GM12878 (cell line): Measurements from ENCODE around the gene HK2. TPM values are rescaled to one million over a fixed set of nuclear protein-coding genes. Genes with fewer than 3 reads are reported as not detected.

ENCODE experiments used
- ATAC-seq: fragments of 200-7000 bp; cut with Tn5 transposase; 3 replicates; pipeline ENCODE4 v1.9.1; 2020; ENCODE audit warnings: mild to moderate bottlenecking, moderate library complexity
- BruUV-seq: library from RNA; stranded (reverse); fragments of 400-500 nt; replicated peaks from 2 replicates; lab custom pipeline; 2021; lab: Mats Ljungman, UMichigan
- CTCF ChIA-PET: fragments of 300-600 bp; sonication (Branson Sonifier 250); formaldehyde crosslinking; extraction: SDS; loops from one replicate; lab custom pipeline; 2021; ENCODE audit warnings: inconsistent platforms; lab: Yijun Ruan, JAX
- POLR2A ChIA-PET: fragments of 350-600 bp; formaldehyde crosslinking; extraction: SDS; loops from one replicate; lab custom pipeline; 2021; ENCODE audit warnings: inconsistent platforms; lab: Charles Lee
- RAD21 ChIA-PET: fragments of 300-600 bp; sonication (Branson Sonifier 250); formaldehyde crosslinking; loops from one replicate; lab custom pipeline; 2023; ENCODE audit warnings: antibody characterized with exemption; ENCODE audit not compliant: unreplicated experiment; lab: Charles Lee
- SMC1A ChIA-PET: fragments of 300-600 bp; sonication (Branson Sonifier 250); formaldehyde crosslinking; loops from one replicate; lab custom pipeline; 2023; ENCODE audit not compliant: unreplicated experiment, uncharacterized antibody; lab: Charles Lee
- DNase-seq: peaks from one replicate; pipeline ENCODE4 v3.0.0-alpha.2; 2011; ENCODE audit warnings: low read depth, low spot score
- FAIRE-seq: peaks from 3 replicates; lab custom pipeline; 2011; peaks lifted over from hg19 to GRCh38; lab: Jason Lieb, UNC
- H2AFZ ChIP-seq: 2 replicates; pipeline ENCODE4 v1.6.0; 2011; ENCODE audit warnings: low read depth, low read length, control low read depth; ENCODE audit not compliant: control insufficient read depth
- H3K27ac ChIP-seq: 2 replicates; pipeline ENCODE4 v1.5.1; 2011; ENCODE audit warnings: control low read depth; ENCODE audit not compliant: control insufficient read depth, insufficient read depth
- H3K27me3 ChIP-seq, 2 experiments: replicated peaks in 1 of 2; 2 replicates each; pipeline versions ENCODE4 v1.6.0 to v1.6.1; 2011; ENCODE audit warnings: low read length in 1 of 2; ENCODE audit not compliant: control insufficient read depth in 2 of 2, insufficient read depth in 2 of 2
- H3K36me3 ChIP-seq, 2 experiments: 2 replicates each; pipeline ENCODE4 v1.5.1; 2011; ENCODE audit warnings: low read length in 1 of 2; ENCODE audit not compliant: control insufficient read depth in 2 of 2, insufficient read depth in 2 of 2
- H3K4me1 ChIP-seq: 2 replicates; pipeline ENCODE4 v1.6.1; 2011; ENCODE audit warnings: mild to moderate bottlenecking, low read length, moderate library complexity, mixed read lengths; ENCODE audit not compliant: control insufficient read depth, insufficient read depth
- H3K4me2 ChIP-seq: 2 replicates; pipeline ENCODE4 v1.6.0; 2011; ENCODE audit warnings: control low read depth; ENCODE audit not compliant: control insufficient read depth, insufficient read depth
- H3K4me3 ChIP-seq: fragments of 200-600 bp; sonication (generic); 2 replicates; pipeline ENCODE4 v1.5.1; 2016
- H3K79me2 ChIP-seq: 2 replicates; pipeline ENCODE4 v1.6.0; 2011; ENCODE audit warnings: low read length; ENCODE audit not compliant: control insufficient read depth, insufficient read depth
- H3K9ac ChIP-seq: 2 replicates; pipeline ENCODE4 v1.8.0; 2011; ENCODE audit warnings: low read length, control low read depth, mixed read lengths; ENCODE audit not compliant: control insufficient read depth, insufficient read depth
- H3K9me3 ChIP-seq: replicated peaks from 3 replicates; pipeline ENCODE4 v1.5.1; 2011; ENCODE audit warnings: mild to moderate bottlenecking, low read length; ENCODE audit not compliant: control insufficient read depth, insufficient read depth
- H4K20me1 ChIP-seq: 2 replicates; pipeline ENCODE4 v1.6.0; 2011; ENCODE audit not compliant: control insufficient read depth, insufficient read depth
- BRCA1 ChIP-seq: IDR thresholded peaks from 2 replicates; pipeline ENCODE4 v1.6.1; 2011; ENCODE audit warnings: low read depth, low read length, improper control_type of control experiment
- HDAC6 ChIP-seq: fragments of 200-600 bp; sonication (generic); IDR thresholded peaks from one replicate; pipeline ENCODE4 v1.8.0; 2017; ENCODE audit warnings: antibody characterized with exemption; ENCODE audit not compliant: unreplicated experiment
- KLF5 ChIP-seq: fragments of 450-650 bp; IDR thresholded peaks from 2 replicates; pipeline ENCODE4 v1.6.1; 2014; ENCODE audit warnings: mild to moderate bottlenecking; ENCODE audit not compliant: partially characterized antibody
- MAX ChIP-seq: IDR thresholded peaks from 2 replicates; pipeline ENCODE4 v1.6.1; 2012; ENCODE audit warnings: low read depth, low read length, improper control_type of control experiment
- MEF2B ChIP-seq: fragments of 450-650 bp; IDR thresholded peaks from 2 replicates; pipeline ENCODE4 v1.6.1; 2018; ENCODE audit warnings: mild to moderate bottlenecking, moderate library complexity; ENCODE audit not compliant: partially characterized antibody, poor library complexity, severe bottlenecking
- NFYB ChIP-seq: IDR thresholded peaks from 2 replicates; pipeline ENCODE4 v1.6.1; 2011; ENCODE audit warnings: low read depth, mild to moderate bottlenecking, low read length, improper control_type of control experiment, moderate library complexity; ENCODE audit not compliant: insufficient read depth
- PRDM15 ChIP-seq: fragments of 450-650 bp; formaldehyde crosslinking; IDR thresholded peaks from 2 replicates; pipeline ENCODE4 v1.4.0; 2020; ENCODE audit warnings: mild to moderate bottlenecking, moderate library complexity
- WGBS: methylation state at CpG from one replicate; pipeline ENCODE4 v1.1.6; 2016; ENCODE audit warnings: low lambda C conversion rate; ENCODE audit not compliant: insufficient replicate concordance, insufficient coverage; ENCODE audit errors: missing lambda C conversion rate; 5-methylcytosine and 5-hydroxymethylcytosine counted together
- in situ Hi-C: fragments of 300-500 bp; cut with MboI; formaldehyde crosslinking; loops from 9 replicates; pipeline ENCODE4 v1.14.3; 2018; ENCODE audit warnings: mixed read lengths
- intact Hi-C: fragments of 100-400 bp; cut with micrococcal nuclease; formaldehyde crosslinking; loops from one replicate; pipeline ENCODE4 v1.14.2; 2022; ENCODE audit not compliant: unreplicated experiment
- polyA plus RNA-seq, 11 experiments: library from polyadenylated mRNA; depleted of rRNA in 4 of 11; unstranded in 6 of 11; stranded (reverse) in 5 of 11; fragments of >200 nt; fragmentation: Nextera tagmentation in 4 of 11; fragmentation: Illumina TruSeq in 1 of 11; extraction: Ambion mirVana in 4 of 11; extraction: Trizol in 1 of 11; gene quantifications; 1 replicate in 1 of 11; 2 replicates in 10 of 11; pipeline versions ENCODE4 v1.2.1 to v1.2.3, GENCODE V29; 2011 to 2016; ENCODE audit warnings: inconsistent platforms in 2 of 11, missing spikeins in 2 of 11, low read depth in 1 of 11
- total RNA-seq, 4 experiments: library from RNA; depleted of rRNA in 3 of 4; stranded (reverse); fragments of >200 nt in 3 of 4; fragmentation: Illumina TruSeq in 1 of 4; extraction: Trizol in 1 of 4; gene quantifications; 2 replicates each; pipeline versions ENCODE4 v1.2.1 to v1.2.3, GENCODE V29; 2013 to 2021

The HK2 gene
- total and polyA plus RNA-seq, 10 of the 15 experiments (the other 5 are each of a cell fraction or from before 2014, with no cell fraction given) = 5.0 to 73.1 (median 20.2) TPM

- intact Hi-C loops = no loop called here
- POLR2A ChIA-PET = no interaction called here
- no peaks in the 10 kb centered on the region for H4K20me1 ChIP-seq
- SMC1A ChIA-PET = no interaction called here
- H3K9ac ChIP-seq = no peak overlapping the region
- H3K4me2 ChIP-seq = no peak overlapping the region
- H3K4me1 ChIP-seq = peaks cover 4% of the 10 kb centered on the region; the same call in 1 of the 2 replicates
- no peaks in the 10 kb centered on the region for H3K27me3 ChIP-seq
- no peaks in the 10 kb centered on the region for H3K9me3 ChIP-seq
- no peaks in the 10 kb centered on the region for H3K79me2 ChIP-seq
- no peak for ATAC-seq
- no peaks in the 10 kb centered on the region for H3K36me3 ChIP-seq
- RAD21 ChIA-PET = no interaction called here
- H3K27ac ChIP-seq = no peak overlapping the region
- 10% methylated on average over 4 of the region's 4 CpGs for WGBS
- CTCF ChIA-PET = interaction anchor here (0.8 to 1.2 kb wide), 2 partner anchors 8 to 220 kb away, joined by 3 to 4 read pairs; no protein-coding TSS in a partner anchor
- TF ChIP-seq MAX (no peak), BRCA1 (no peak), KLF5 (no peak), MEF2B (no peak), PRDM15 (CRISPR knock-in tag) (no peak), HDAC6 (no peak), NFYB (no peak)
- no peak overlapping the region for H3K4me3 ChIP-seq
- FAIRE-seq = no peak
- no TSS peak for BruUV-seq
- in situ Hi-C loops = no loop called here
- no peak overlapping the region for H2AFZ ChIP-seq
- DNase-seq = no peak
These were observed 77.1 kb downstream of the HK2 start for GRCh38 chr2:74911061-74911460.
